ENCODE data around the gene AMPH.

DNA sequence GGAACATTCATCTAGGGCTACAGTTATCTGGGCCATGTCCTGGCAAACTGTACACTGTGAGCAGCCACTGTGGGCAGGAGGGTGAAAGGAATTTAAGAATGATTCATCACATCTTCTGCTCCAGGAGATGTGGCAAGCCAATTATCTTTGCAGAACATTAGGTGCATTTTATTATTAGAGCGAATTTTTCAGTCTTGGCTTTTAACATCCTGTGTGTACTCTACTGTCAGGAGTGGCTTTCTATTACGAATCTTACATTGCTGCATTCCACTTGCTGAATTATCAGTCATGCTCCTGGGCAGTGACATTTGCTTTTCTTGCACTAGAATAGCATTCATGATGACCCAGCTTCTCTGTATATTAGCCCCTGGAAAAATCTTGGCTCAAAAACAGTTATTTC is 248.5 kb downstream of the AMPH start:
- no peak for TF ChIP-seq POLR2A (IDR thresholded peaks at IDR 0.05; ENCODE audit: low read depth, low read length)
- no peak for TF ChIP-seq TAF1 (IDR thresholded peaks at IDR 0.05; ENCODE audit: borderline replicate concordance, low read depth, low read length)

Data from GM12892 (cell line).